ENCODE data around the gene ADAMTS7. TPM values are rescaled to one million over a fixed set of nuclear protein-coding genes. Genes with fewer than 3 reads are reported as not detected.
"Not testable (repeated sequence)": the region's sequence is repeated elsewhere in the genome, so short reads cannot be mapped to it uniquely, and the experiment has no call there.

ADAMTS7 gene
- total and polyA plus RNA-seq, 12 donors, result 3.5 to 47.0 (median 17.9) TPM

- DNase-seq (peak in 1 of 2 donors; percentile 14), ATAC-seq (peak in 2 of 8 donors; percentile 0)
- intact Hi-C loops (cut with DNase I), result loop anchor here in 2 of 10 donors (5.0 to 10.0 kb wide), 2 partner anchors 50 to 53 kb away; partner anchors contain the start of gene ADAMTS7 (in 2 of the 2)
These were observed 49.3 kb downstream of the ADAMTS7 start for GRCh38 chr15:78761891-78762385.

GRCh38 chr15:78761475-78761874 lies 49.8 kb downstream of the ADAMTS7 start:
- Histone ChIP-seq H3K4me1 (peaks cover 27 to 74% (median 54%) of the 10 kb centered on the region in 9 donors), H3K27ac (peak overlapping the region in 9 of 10 donors; percentile 50 to 82 (median 61))
- ATAC-seq (peak in 3 of 8 donors; percentile 5 to 10 (median 5)), DNase-seq (peak in 1 of 2 donors; percentile 30)
- not testable (repeated sequence) for H3K27me3 ChIP-seq, H3K4me3 ChIP-seq, H3K36me3 ChIP-seq, H3K9me3 ChIP-seq
- 74 to 77% methylated on average over 9 of the region's 9 CpGs for WGBS, 2 donors
- intact Hi-C loops (cut with DNase I), result loop anchor here in 2 of 10 donors (5.0 to 10.0 kb wide), 2 partner anchors 51 to 53 kb away; partner anchors contain the start of gene ADAMTS7 (in 2 of the 2)

More at GRCh38 chr15:78761891-78762385, 49.3 kb downstream of the ADAMTS7 start:
- Histone ChIP-seq H3K4me1 (peaks cover 24 to 69% (median 49%) of the 10 kb centered on the region in 9 donors), H3K27me3 (no peaks in the 10 kb centered on the region), H3K27ac (peak overlapping the region in 9 of 10 donors; percentile 43 to 82 (median 61)), H3K4me3 (no peak overlapping the region), H3K9me3 (no peaks in the 10 kb centered on the region), H3K36me3 (no peaks in the 10 kb centered on the region)
- 82 to 90% methylated on average over 3 of the region's 3 CpGs for WGBS, 2 donors
- TF ChIP-seq, protein P1, sequence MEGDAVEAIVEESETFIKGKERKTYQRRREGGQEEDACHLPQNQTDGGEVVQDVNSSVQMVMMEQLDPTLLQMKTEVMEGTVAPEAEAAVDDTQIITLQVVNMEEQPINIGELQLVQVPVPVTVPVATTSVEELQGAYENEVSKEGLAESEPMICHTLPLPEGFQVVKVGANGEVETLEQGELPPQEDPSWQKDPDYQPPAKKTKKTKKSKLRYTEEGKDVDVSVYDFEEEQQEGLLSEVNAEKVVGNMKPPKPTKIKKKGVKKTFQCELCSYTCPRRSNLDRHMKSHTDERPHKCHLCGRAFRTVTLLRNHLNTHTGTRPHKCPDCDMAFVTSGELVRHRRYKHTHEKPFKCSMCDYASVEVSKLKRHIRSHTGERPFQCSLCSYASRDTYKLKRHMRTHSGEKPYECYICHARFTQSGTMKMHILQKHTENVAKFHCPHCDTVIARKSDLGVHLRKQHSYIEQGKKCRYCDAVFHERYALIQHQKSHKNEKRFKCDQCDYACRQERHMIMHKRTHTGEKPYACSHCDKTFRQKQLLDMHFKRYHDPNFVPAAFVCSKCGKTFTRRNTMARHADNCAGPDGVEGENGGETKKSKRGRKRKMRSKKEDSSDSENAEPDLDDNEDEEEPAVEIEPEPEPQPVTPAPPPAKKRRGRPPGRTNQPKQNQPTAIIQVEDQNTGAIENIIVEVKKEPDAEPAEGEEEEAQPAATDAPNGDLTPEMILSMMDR (IDR thresholded peaks at IDR 0.05), result no peak

DNA sequence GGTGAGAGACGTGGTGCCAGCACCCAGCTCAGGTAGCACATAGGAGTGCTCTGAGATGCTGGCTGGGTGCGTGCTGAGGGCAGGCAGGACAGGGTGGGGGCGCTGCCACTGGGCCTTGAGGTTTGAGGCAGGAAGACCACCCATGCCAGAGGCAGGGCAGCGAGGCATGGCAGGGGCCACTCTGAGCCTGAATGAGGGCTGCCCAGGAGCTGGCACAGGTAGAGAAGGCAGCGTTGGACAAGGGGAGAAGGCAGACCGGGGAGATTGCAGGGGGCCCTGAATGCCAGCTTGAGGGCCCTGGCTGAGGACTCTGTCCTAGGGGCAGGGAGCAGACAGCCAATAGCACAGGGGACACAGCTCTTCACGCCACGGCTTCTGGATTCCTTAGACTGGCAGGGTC lies 50.2 kb downstream of the ADAMTS7 start:
- Histone ChIP-seq H3K4me1 (peaks cover 29 to 79% (median 58%) of the 10 kb centered on the region in 9 donors), H3K4me3 (no peak overlapping the region), H3K36me3 (no peaks in the 10 kb centered on the region), H3K27ac (peak overlapping the region in 9 of 10 donors; percentile 50 to 82 (median 61)), H3K9me3 (no peaks in the 10 kb centered on the region), H3K27me3 (no peaks in the 10 kb centered on the region)
- intact Hi-C loops (cut with DNase I), result loop anchor here in 2 of 10 donors (5.0 to 10.0 kb wide), 2 partner anchors 51 to 54 kb away; partner anchors contain the start of gene ADAMTS7 (in 2 of the 2)
- ATAC-seq (no peak), DNase-seq (peak; percentile 5 to 14)
- TF ChIP-seq, protein P1 (IDR thresholded peaks at IDR 0.05), result no peak
- WGBS, 2 donors, result 65 to 85% methylated on average over 7 of the region's 8 CpGs

DNA sequence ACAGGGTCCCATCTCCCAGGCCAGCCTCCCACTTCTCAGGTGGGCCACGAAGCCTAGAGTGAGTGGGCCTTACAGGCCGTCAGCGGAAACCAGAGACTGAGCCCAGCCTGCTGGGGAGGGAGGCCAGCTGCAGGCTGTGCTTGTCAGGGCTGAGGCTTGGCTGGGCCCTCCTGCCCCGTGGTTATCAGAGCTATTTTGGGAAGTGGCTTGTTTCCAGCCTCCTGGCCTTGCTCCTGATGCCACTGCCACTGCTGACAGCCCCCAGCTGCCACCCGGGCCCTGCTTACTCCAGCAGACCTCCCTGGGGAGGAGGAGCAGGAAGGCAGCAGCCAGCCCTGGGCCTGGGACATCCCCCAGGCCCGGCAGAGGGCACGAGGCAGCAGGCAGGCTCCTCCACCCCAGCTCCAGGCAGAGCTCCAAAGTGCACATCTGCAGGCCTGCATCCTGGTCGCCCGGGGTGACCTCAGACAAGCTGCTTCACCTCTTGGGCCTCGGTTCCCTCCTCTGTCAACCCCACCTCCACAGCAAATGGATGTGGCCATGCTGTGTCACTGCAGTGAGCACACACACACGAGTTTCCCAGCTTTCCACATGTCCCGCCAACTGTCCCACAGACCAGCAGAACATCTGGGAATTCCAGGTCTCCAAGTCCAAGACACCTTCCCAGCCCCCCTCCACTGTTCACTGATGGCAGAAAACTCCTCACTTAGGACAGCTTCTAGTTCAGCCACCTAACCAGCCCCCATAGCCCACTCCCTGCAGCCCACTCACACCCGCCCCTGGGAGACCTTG lies 51.0 kb downstream of the ADAMTS7 start:
- ATAC-seq (peak; percentile 70 to 89 (median 75)), DNase-seq (peak; percentile 75 to 81)
- H3K27me3 ChIP-seq, H3K4me3 ChIP-seq, H3K9me3 ChIP-seq, H3K36me3 ChIP-seq: not testable (repeated sequence)
- peaks cover 29 to 83% (median 62%) of the 10 kb centered on the region in 9 donors for H3K4me1 ChIP-seq
- WGBS, 2 donors, result 20 to 22% methylated on average over 10 to 11 of the region's 13 CpGs
- TF ChIP-seq, protein P1 (IDR thresholded peaks at IDR 0.05), result peak in 1 of 9 donors; percentile 15
- H3K27ac ChIP-seq, result peak overlapping the region in 9 of 10 donors; percentile 6 to 86 (median 66)
- intact Hi-C loops (cut with DNase I), result loop anchor here in 2 of 10 donors (5.0 to 10.0 kb wide), 2 partner anchors 52 to 55 kb away; partner anchors contain the start of gene ADAMTS7 (in 2 of the 2)

DNA sequence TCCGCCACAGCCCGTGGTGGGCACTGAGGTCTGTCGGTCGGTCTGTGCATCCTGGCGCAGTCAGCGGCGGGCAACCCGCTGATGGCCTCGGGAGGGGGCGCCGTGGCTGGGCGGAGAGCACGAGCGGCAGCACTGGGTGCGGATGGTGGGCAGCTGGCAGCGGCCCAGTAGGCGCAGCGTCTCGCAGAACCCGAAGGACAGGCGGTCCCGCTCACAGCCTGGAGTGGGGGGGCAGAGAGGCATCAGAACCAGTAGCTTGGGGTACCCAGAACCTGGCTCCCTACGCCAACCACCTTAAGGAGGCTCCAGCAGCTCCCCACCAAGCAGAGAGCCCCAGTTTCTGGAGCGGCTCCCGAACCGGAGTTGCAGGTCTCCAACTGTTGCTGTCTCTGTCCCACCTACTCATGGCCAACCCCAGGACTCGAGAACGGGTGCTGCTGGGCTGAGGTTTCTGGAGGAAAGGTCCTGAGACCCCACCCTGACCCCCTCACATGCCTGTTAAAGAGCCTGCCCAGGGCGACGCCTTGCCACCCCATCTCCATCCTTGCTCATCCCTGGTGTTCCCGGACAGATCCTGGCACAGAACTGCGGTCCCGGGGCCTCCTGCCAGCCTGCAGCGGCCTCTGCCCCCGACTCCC lies 51.8 kb downstream of the ADAMTS7 start:
- H3K36me3 ChIP-seq, H3K9me3 ChIP-seq, H3K4me3 ChIP-seq, H3K27me3 ChIP-seq: not testable (repeated sequence)
- Histone ChIP-seq H3K4me1 (peaks cover 29 to 90% (median 59%) of the 10 kb centered on the region in 9 donors), H3K27ac (peak overlapping the region in 9 of 10 donors; percentile 6 to 86 (median 66))
- intact Hi-C loops (cut with DNase I), result loop anchor here in 3 of 10 donors (5.0 to 10.0 kb wide), 2 partner anchors 53 to 115 kb away; partner anchors contain the start of genes ADAMTS7 (in 2 of the 3) and MORF4L1 (in 1 of the 3)
- WGBS, 2 donors, result 75 to 77% methylated on average over 35 of the region's 35 CpGs
- ATAC-seq (peak in 1 of 8 donors; percentile 0), DNase-seq (peak in 1 of 2 donors; percentile 19)

GRCh38 chr15:78758486-78759200 lies 52.6 kb downstream of the ADAMTS7 start:
- intact Hi-C loops (cut with DNase I), result loop anchor here in 3 of 10 donors (5.0 to 10.0 kb wide), 2 partner anchors 54 to 116 kb away; partner anchors contain the start of genes ADAMTS7 (in 2 of the 3) and MORF4L1 (in 1 of the 3)

More at GRCh38 chr15:78758486-78759200, 52.6 kb downstream of the ADAMTS7 start:
- not testable (repeated sequence) for H3K4me3 ChIP-seq, H3K36me3 ChIP-seq, H3K9me3 ChIP-seq, ATAC-seq, DNase-seq, H3K27me3 ChIP-seq
- peaks cover 29 to 89% (median 59%) of the 10 kb centered on the region in 9 donors for H3K4me1 ChIP-seq
- peak overlapping the region in 3 of 10 donors; percentile 2 to 76 (median 19) for H3K27ac ChIP-seq
- 72 to 78% methylated on average over 11 of the region's 11 CpGs for WGBS, 2 donors
